Endothelial cell of umbilical vein (primary cell): Measurements from ENCODE around the gene PKP4.

Experiments used
- CTCF ChIP-seq, 2 donors: IDR thresholded peaks; 1 replicate in 1 of 2; 2 replicates in 1 of 2; pipeline ENCODE4 v1.5.1; 2011; ENCODE audit warnings: low read length in 2 of 2, mild to moderate bottlenecking in 2 of 2, moderate library complexity in 2 of 2, control low read depth in 1 of 2, inconsistent platforms in 1 of 2, low read depth in 1 of 2; ENCODE audit not compliant: insufficient read depth in 1 of 2; ENCODE audit errors: extremely low read depth in 1 of 2
- EZH2 ChIP-seq: IDR thresholded peaks from 2 replicates; pipeline ENCODE4 v1.6.1; 2012; ENCODE audit warnings: borderline replicate concordance, low read depth, mild to moderate bottlenecking, moderate library complexity, low read length, inconsistent platforms; ENCODE audit not compliant: severe bottlenecking
- FOS ChIP-seq: IDR thresholded peaks from 2 replicates; pipeline ENCODE4 v1.6.1; 2011; ENCODE audit warnings: mild to moderate bottlenecking, low read length, moderate library complexity, borderline replicate concordance; ENCODE audit not compliant: insufficient read depth
- GATA2 ChIP-seq: IDR thresholded peaks from 2 replicates; pipeline ENCODE4 v1.7.0; 2011; ENCODE audit warnings: low read depth, mild to moderate bottlenecking, moderate library complexity, mixed read lengths, low read length; ENCODE audit not compliant: insufficient read length, insufficient read depth
- JUN ChIP-seq: IDR thresholded peaks from 2 replicates; pipeline ENCODE4 v1.6.1; 2011; ENCODE audit warnings: borderline replicate concordance, low read depth; ENCODE audit not compliant: insufficient read length, insufficient read depth
- MYC ChIP-seq: IDR thresholded peaks from one replicate; pipeline ENCODE4 v1.6.1; 2011; ENCODE audit warnings: mild to moderate bottlenecking, low read depth, low read length
- POLR2A ChIP-seq: IDR thresholded peaks from 2 replicates; pipeline ENCODE4 v1.6.1; 2012; ENCODE audit warnings: low read depth, mild to moderate bottlenecking, control low read depth, low read length
- POLR2AphosphoS5 ChIP-seq: IDR thresholded peaks from 2 replicates; pipeline ENCODE4 v1.6.1; 2012; ENCODE audit warnings: low read depth, mild to moderate bottlenecking, control low read depth, low read length, moderate library complexity; ENCODE audit not compliant: insufficient read depth
- TF ChIP-seq, protein P1 (sequence below): IDR thresholded peaks from 2 replicates; pipeline ENCODE4 v1.6.1; 2011; ENCODE audit not compliant: insufficient read depth, insufficient read length

DNA sequence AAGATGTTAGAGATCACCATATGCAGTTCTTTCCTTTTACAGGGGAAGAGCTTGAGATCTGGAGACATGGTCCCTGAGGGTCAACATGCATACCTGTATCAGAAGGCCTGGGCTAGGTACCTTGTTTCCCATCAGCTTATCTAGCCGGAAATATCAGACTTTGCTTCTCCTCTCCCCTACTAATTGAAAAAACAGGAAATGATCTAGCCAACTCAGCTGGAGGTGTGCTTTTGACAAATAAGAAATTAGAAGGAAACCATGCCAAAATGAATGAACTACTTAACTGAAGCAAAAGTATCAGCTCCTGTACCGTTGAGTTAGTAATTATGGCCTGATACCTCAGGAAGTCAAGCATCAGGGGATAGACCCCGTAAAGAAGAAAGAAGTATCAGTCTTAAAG is 20.4 kb downstream of the PKP4 start:
- TF ChIP-seq POLR2AphosphoS5 (no peak), POLR2A (no peak), CTCF (IDR thresholded peaks at IDR 0.05; ENCODE audit: extremely low read depth in 1 of 2, insufficient read depth in 1 of 2, low read depth in 1 of 2, low read length in 2 of 2) (no peak), FOS (no peak), EZH2 (no peak), JUN (no peak), MYC (no peak), GATA2 (no peak)
- TF ChIP-seq, protein P1, sequence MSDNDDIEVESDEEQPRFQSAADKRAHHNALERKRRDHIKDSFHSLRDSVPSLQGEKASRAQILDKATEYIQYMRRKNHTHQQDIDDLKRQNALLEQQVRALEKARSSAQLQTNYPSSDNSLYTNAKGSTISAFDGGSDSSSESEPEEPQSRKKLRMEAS: no peak
